HepG2 (cell line): Measurements from ENCODE around the gene KRTAP10-10. TPM values are rescaled to one million over a fixed set of nuclear protein-coding genes. Genes with fewer than 3 reads are reported as not detected.

ENCODE experiments used
- ATAC-seq: fragments of 200-7000 bp; cut with Tn5 transposase; 3 replicates; pipeline ENCODE4 v1.9.1; 2020; ENCODE audit warnings: mild to moderate bottlenecking, moderate library complexity
- BruUV-seq: library from RNA; stranded (reverse); fragments of 400-500 nt; replicated peaks from 2 replicates; lab custom pipeline; 2021; lab: Mats Ljungman, UMichigan
- CTCF ChIA-PET: fragments of 300-600 bp; formaldehyde crosslinking; extraction: SDS; loops from one replicate; lab custom pipeline; 2021; ENCODE audit warnings: low total read pairs, inconsistent platforms, low intra/inter-chr PET ratio; lab: Yijun Ruan, JAX
- POLR2A ChIA-PET: fragments of 350-600 bp; sonication (Branson Sonifier 250); formaldehyde crosslinking; loops from one replicate; lab custom pipeline; 2020; ENCODE audit warnings: antibody characterized with exemption, inconsistent platforms; lab: Yijun Ruan, JAX
- DNase-seq: peaks from one replicate; pipeline ENCODE4 v3.0.0-alpha.2; 2015; ENCODE audit warnings: low spot score
- FAIRE-seq: peaks from 3 replicates; lab custom pipeline; 2011; peaks lifted over from hg19 to GRCh38; lab: Jason Lieb, UNC
- H2AFZ ChIP-seq: one replicate; pipeline ENCODE4 v1.6.1; 2011; ENCODE audit warnings: low read length, inconsistent platforms
- H3K27ac ChIP-seq: fragments of 300-600 bp; 3 replicates; pipeline ENCODE4 v1.8.0; 2011; ENCODE audit warnings: mixed run types, mild to moderate bottlenecking, mixed read lengths, low read length, inconsistent platforms; ENCODE audit not compliant: insufficient read depth; ENCODE audit errors: extremely low read length
- H3K27me3 ChIP-seq, 2 experiments: fragments of 200-600 bp in 1 of 2; 2 replicates in 1 of 2; 3 replicates in 1 of 2; pipeline versions ENCODE4 v1.6.0 to v1.8.0; 2011; ENCODE audit warnings: low read length in 2 of 2, mild to moderate bottlenecking in 2 of 2, moderate library complexity in 2 of 2, inconsistent platforms in 1 of 2; ENCODE audit not compliant: insufficient read depth in 2 of 2, control insufficient read depth in 1 of 2
- H3K36me3 ChIP-seq, 2 experiments: fragments of 200-600 bp in 1 of 2; replicated peaks in 1 of 2; 2 replicates in 1 of 2; 3 replicates in 1 of 2; pipeline versions ENCODE4 v1.5.1 to v1.8.0; 2011; ENCODE audit warnings: low read length in 2 of 2, inconsistent platforms in 1 of 2; ENCODE audit not compliant: insufficient read depth in 2 of 2, control insufficient read depth in 1 of 2
- H3K4me1 ChIP-seq: 2 replicates; pipeline ENCODE4 v1.5.1; 2012; ENCODE audit warnings: low read length, inconsistent platforms; ENCODE audit not compliant: insufficient read depth
- H3K4me2 ChIP-seq: 2 replicates; pipeline ENCODE4 v1.6.0; 2011; ENCODE audit warnings: low read depth, low read length, inconsistent platforms
- H3K4me3 ChIP-seq, 3 experiments: fragments of 200-600 bp in 1 of 3; sonication (generic), shearing (Covaris generic) in 1 of 3; replicated peaks in 1 of 3; 2 replicates each; pipeline ENCODE4 v1.5.1; 2011 to 2016; ENCODE audit warnings: low read length in 3 of 3, inconsistent platforms in 2 of 3, low read depth in 2 of 3, mild to moderate bottlenecking in 2 of 3, control low read depth in 1 of 3, mixed read lengths in 1 of 3; ENCODE audit not compliant: insufficient read depth in 1 of 3
- H3K79me2 ChIP-seq: one replicate; pipeline ENCODE4 v1.6.1; 2011; ENCODE audit warnings: low read length, inconsistent platforms; ENCODE audit not compliant: insufficient read depth
- H3K9ac ChIP-seq: 2 replicates; pipeline ENCODE4 v1.6.0; 2011; ENCODE audit warnings: mild to moderate bottlenecking, low read depth, low read length, inconsistent platforms; ENCODE audit not compliant: insufficient read depth
- H3K9me3 ChIP-seq: 2 replicates; pipeline ENCODE4 v1.5.1; 2012; ENCODE audit warnings: mild to moderate bottlenecking, low read length
- H4K20me1 ChIP-seq: 2 replicates; pipeline ENCODE4 v1.6.0; 2011; ENCODE audit warnings: inconsistent platforms, mild to moderate bottlenecking, low read length, moderate library complexity; ENCODE audit not compliant: insufficient read depth
- CCDC6 ChIP-seq: sonication (generic); formaldehyde crosslinking; IDR thresholded peaks from 2 replicates; pipeline ENCODE4 v1.8.1; 2022; ENCODE audit warnings: mild to moderate bottlenecking, missing genetic modification reagents, moderate library complexity
- FOXK2 ChIP-seq: fragments of 450-650 bp; IDR thresholded peaks from 2 replicates; pipeline ENCODE4 v1.6.1; 2016
- GTF2F1 ChIP-seq: fragments of 150-350 bp; IDR thresholded peaks from 2 replicates; pipeline ENCODE4 v1.6.1; 2014; ENCODE audit warnings: low read length
- HMGXB3 ChIP-seq: sonication (generic); formaldehyde crosslinking; IDR thresholded peaks from 2 replicates; pipeline ENCODE4 v1.4.0; 2020; ENCODE audit warnings: missing genetic modification reagents, borderline replicate concordance
- IRX3 ChIP-seq: sonication (generic); formaldehyde crosslinking; IDR thresholded peaks from 2 replicates; pipeline ENCODE4 v1.8.1; 2023; ENCODE audit warnings: mild to moderate bottlenecking, low read depth, missing genetic modification reagents, borderline replicate concordance
- TERF1 ChIP-seq: sonication (generic); formaldehyde crosslinking; IDR thresholded peaks from 2 replicates; pipeline ENCODE4 v1.8.0; 2022; ENCODE audit warnings: mild to moderate bottlenecking, missing genetic modification reagents, moderate library complexity
- ZBTB38 ChIP-seq: sonication (generic); formaldehyde crosslinking; IDR thresholded peaks from 2 replicates; pipeline ENCODE4 v1.5.1; 2020; ENCODE audit warnings: mild to moderate bottlenecking, missing genetic modification reagents
- ZMYM3 ChIP-seq: sonication (generic); formaldehyde crosslinking; IDR thresholded peaks from 2 replicates; pipeline ENCODE4 v1.5.1; 2020; ENCODE audit warnings: mild to moderate bottlenecking, missing genetic modification reagents
- ZNF235 ChIP-seq: sonication (generic); formaldehyde crosslinking; IDR thresholded peaks from 2 replicates; pipeline ENCODE4 v1.8.1; 2023; ENCODE audit warnings: mild to moderate bottlenecking, missing genetic modification reagents, borderline replicate concordance
- ZNF276 ChIP-seq: sonication (generic); formaldehyde crosslinking; IDR thresholded peaks from 2 replicates; pipeline ENCODE4 v1.4.0; 2020; ENCODE audit warnings: mild to moderate bottlenecking, low read depth, missing genetic modification reagents
- WGBS: methylation state at CpG from one replicate; pipeline ENCODE4 v1.1.6; 2017; ENCODE audit warnings: low lambda C conversion rate; 5-methylcytosine and 5-hydroxymethylcytosine counted together
- in situ Hi-C: cut with HindIII; loops from 2 replicates; pipeline ENCODE4 v1.10.0; 2017; ENCODE audit warnings: low pct_unique_long_range_greater_than_20kb; ENCODE audit not compliant: extremely low pct_ligation_motif_present
- intact Hi-C: fragments of 100-400 bp; cut with micrococcal nuclease; formaldehyde crosslinking; loops from one replicate; pipeline ENCODE4 v1.10.0; 2022; ENCODE audit not compliant: unreplicated experiment
- polyA plus RNA-seq, 8 experiments: library from polyadenylated mRNA; depleted of rRNA in 3 of 8; stranded (reverse) in 7 of 8; unstranded in 1 of 8; fragments of >200 nt; fragmentation: Illumina TruSeq in 4 of 8; extraction: Trizol in 4 of 8; gene quantifications; 2 replicates each; pipeline versions ENCODE4 v1.2.1 to v1.2.3, GENCODE V29; 2011 to 2016; ENCODE audit warnings: low read depth in 4 of 8, missing spikeins in 1 of 8, mixed read lengths in 1 of 8; ENCODE audit not compliant: insufficient read depth in 1 of 8
- total RNA-seq, 5 experiments: library from RNA; depleted of rRNA; stranded (reverse); fragments of >200 nt; fragmentation: Illumina TruSeq; extraction: Trizol; gene quantifications; 2 replicates each; pipeline ENCODE4 v1.2.3, GENCODE V29; 2016; ENCODE audit warnings: low read depth in 1 of 5
- TF ChIP-seq, protein P1 (sequence below): sonication (generic); formaldehyde crosslinking; IDR thresholded peaks from 2 replicates; pipeline ENCODE4 v1.4.0; 2020; ENCODE audit warnings: missing genetic modification reagents

KRTAP10-10 gene
- total and polyA plus RNA-seq, 2 of the 13 experiments (the other 11 are each of a cell fraction or from before 2014, with no cell fraction given) = not detected

DNA sequence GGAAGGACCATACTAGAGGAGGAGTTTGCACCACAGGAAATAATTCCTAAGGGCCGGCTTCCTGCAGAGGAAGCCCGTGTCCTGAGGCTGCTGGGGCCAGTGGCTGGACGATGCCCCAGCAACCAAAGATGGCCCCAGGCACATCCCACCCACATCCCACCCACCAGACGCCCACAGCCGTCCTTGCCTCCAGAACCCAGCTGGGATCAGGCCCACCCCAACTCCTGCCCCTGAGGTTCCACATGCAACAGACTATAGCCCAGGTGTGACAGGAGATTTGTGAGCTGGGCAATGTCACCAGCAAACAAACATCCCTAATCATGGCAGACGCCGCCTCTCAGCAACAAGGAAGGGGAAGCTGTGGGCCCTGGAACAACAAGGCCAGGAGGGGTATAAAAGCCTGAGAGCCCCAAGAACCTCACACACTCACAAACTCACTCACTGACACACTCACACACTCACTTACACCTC is 10.4 kb upstream of the KRTAP10-10 start, which contains the start of gene KRTAP10-9:
Gene KRTAP10-9, plus strand, starts transcription at position 421 of the 471 bp plus-strand sequence. CDS start 79 bp downstream, outside the sequence.
- in situ Hi-C loops = no loop called here
- Histone ChIP-seq H3K9me3 (peaks cover 24% of the 10 kb centered on the region), H3K4me1 (no peaks in the 10 kb centered on the region), H3K27me3 (0 out of 5 replicates have a peak, but pooled peaks cover 0 to 6% of the 10 kb centered on the region in 2 experiments), H4K20me1 (no peaks in the 10 kb centered on the region), H3K79me2 (no peaks in the 10 kb centered on the region), H2AFZ (no peak within 1 kb of the TSS), H3K4me3 (no peak within 1 kb of the TSS), H3K27ac (no peak within 1 kb of the TSS), H3K4me2 (no peak within 1 kb of the TSS), H3K36me3 (no peaks in the 10 kb centered on the region), H3K9ac (no peak within 1 kb of the TSS)
- ChIA-PET CTCF (no interaction called here), POLR2A (no interaction called here)
- ATAC-seq (no peak), FAIRE-seq (no peak), DNase-seq (no peak)
- no peak for TF ChIP-seq CCDC6 (CRISPR knock-in tag)
- TF ChIP-seq ZNF276 = no peak
- TF ChIP-seq ZNF235 = no peak
- TF ChIP-seq GTF2F1 = no peak
- TF ChIP-seq IRX3 = no peak
- TF ChIP-seq TERF1 (CRISPR knock-in tag) = no peak
- TF ChIP-seq ZBTB38 (CRISPR knock-in tag) = no peak
- TF ChIP-seq, protein P1, sequence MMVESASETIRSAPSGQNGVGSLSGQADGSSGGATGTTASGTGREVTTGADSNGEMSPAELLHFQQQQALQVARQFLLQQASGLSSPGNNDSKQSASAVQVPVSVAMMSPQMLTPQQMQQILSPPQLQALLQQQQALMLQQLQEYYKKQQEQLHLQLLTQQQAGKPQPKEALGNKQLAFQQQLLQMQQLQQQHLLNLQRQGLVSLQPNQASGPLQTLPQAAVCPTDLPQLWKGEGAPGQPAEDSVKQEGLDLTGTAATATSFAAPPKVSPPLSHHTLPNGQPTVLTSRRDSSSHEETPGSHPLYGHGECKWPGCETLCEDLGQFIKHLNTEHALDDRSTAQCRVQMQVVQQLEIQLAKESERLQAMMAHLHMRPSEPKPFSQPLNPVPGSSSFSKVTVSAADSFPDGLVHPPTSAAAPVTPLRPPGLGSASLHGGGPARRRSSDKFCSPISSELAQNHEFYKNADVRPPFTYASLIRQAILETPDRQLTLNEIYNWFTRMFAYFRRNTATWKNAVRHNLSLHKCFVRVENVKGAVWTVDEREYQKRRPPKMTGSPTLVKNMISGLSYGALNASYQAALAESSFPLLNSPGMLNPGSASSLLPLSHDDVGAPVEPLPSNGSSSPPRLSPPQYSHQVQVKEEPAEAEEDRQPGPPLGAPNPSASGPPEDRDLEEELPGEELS (CRISPR knock-in tag) = no peak
- TF ChIP-seq HMGXB3 (CRISPR knock-in tag) = no peak
- no peak for TF ChIP-seq ZMYM3
- no peak for TF ChIP-seq FOXK2
- intact Hi-C loops = no loop called here
- WGBS = 50% methylated on average over 2 of the region's 7 CpGs
- BruUV-seq = no TSS peak
